ENCODE measurements around the gene SYNPR.

Gene SYNPR

GRCh38 chr3:63556401-63556800 lies 278.3 kb downstream of the SYNPR start:
- TF ChIP-seq CTCF (IDR thresholded peaks at IDR 0.05) = no peak

GRCh38 chr3:63557912-63558311 lies 279.8 kb downstream of the SYNPR start:
- no peak for TF ChIP-seq CTCF (IDR thresholded peaks at IDR 0.05)

- TF ChIP-seq CTCF (IDR thresholded peaks at IDR 0.05) = no peak
Measured at GRCh38 chr3:63559884-63560283, 281.8 kb downstream of the SYNPR start.

GRCh38 chr3:63561879-63562278 lies 283.8 kb downstream of the SYNPR start:
- TF ChIP-seq CTCF (IDR thresholded peaks at IDR 0.05) = no peak

GRCh38 chr3:63562323-63562722 lies 284.2 kb downstream of the SYNPR start:
- TF ChIP-seq CTCF (IDR thresholded peaks at IDR 0.05) = no peak

- TF ChIP-seq CTCF (IDR thresholded peaks at IDR 0.05) = no peak
Measured at GRCh38 chr3:63563572-63563971, 285.5 kb downstream of the SYNPR start.

- no peak for TF ChIP-seq CTCF (IDR thresholded peaks at IDR 0.05)
Measured at GRCh38 chr3:63565220-63565619, 287.1 kb downstream of the SYNPR start.

- no peak for TF ChIP-seq CTCF (IDR thresholded peaks at IDR 0.05)
Measured at GRCh38 chr3:63571682-63572081, 293.6 kb downstream of the SYNPR start.
